Neural progenitor cell (in vitro differentiated cells): ENCODE data around the gene AK1. TPM values are rescaled to one million over a fixed set of nuclear protein-coding genes. Genes with fewer than 3 reads are reported as not detected.

ENCODE experiments used
- DNase-seq: peaks from one replicate; pipeline ENCODE4 v3.0.0-alpha.2; 2016; ENCODE audit warnings: low spot score
- H2AFZ ChIP-seq: fragments of 200-600 bp; sonication (generic); replicated peaks from 2 replicates; pipeline ENCODE4 v1.6.1; 2016; ENCODE audit warnings: antibody characterized with exemption
- H3F3A ChIP-seq: fragments of 200-600 bp; sonication (generic); 2 replicates; pipeline ENCODE4 v1.6.1; 2016; ENCODE audit warnings: antibody characterized with exemption, low read depth
- H3K27ac ChIP-seq: fragments of 200-600 bp; sonication (generic); 2 replicates; pipeline ENCODE4 v1.5.1; 2016; ENCODE audit warnings: mild to moderate bottlenecking
- H3K27me3 ChIP-seq: fragments of 200-600 bp; sonication (generic); 2 replicates; pipeline ENCODE4 v1.6.1; 2016; ENCODE audit warnings: mild to moderate bottlenecking, moderate library complexity
- H3K36me3 ChIP-seq: fragments of 200-600 bp; sonication (generic); 2 replicates; pipeline ENCODE4 v1.5.1; 2016
- H3K4me1 ChIP-seq: fragments of 200-600 bp; sonication (generic); 2 replicates; pipeline ENCODE4 v1.6.1; 2016; ENCODE audit warnings: mixed run types
- H3K4me2 ChIP-seq: fragments of 200-600 bp; sonication (generic); 2 replicates; pipeline ENCODE4 v1.6.1; 2016
- H3K4me3 ChIP-seq: fragments of 200-600 bp; sonication (generic); 2 replicates; pipeline ENCODE4 v1.5.1; 2016
- H3K79me2 ChIP-seq: fragments of 200-600 bp; sonication (generic); 2 replicates; pipeline ENCODE4 v1.6.1; 2016; ENCODE audit warnings: low read depth
- H3K9ac ChIP-seq: fragments of 200-600 bp; sonication (generic); 2 replicates; pipeline ENCODE4 v1.6.1; 2016
- H3K9me3 ChIP-seq: fragments of 200-600 bp; sonication (generic); 2 replicates; pipeline ENCODE4 v1.5.1; 2016; ENCODE audit warnings: low read depth
- H4K20me1 ChIP-seq: fragments of 200-600 bp; sonication (generic); 2 replicates; pipeline ENCODE4 v1.6.1; 2016; ENCODE audit warnings: low read depth
- H3K27ac Mint-ChIP-seq: 3 replicates; pipeline ENCODE4 v1.8.0; 2021; ENCODE audit warnings: mixed read lengths
- H3K27me3 Mint-ChIP-seq: 2 replicates; pipeline ENCODE4 v1.8.0; 2022; ENCODE audit warnings: low read depth, mild to moderate bottlenecking, inconsistent platforms, moderate library complexity, mixed read lengths; ENCODE audit not compliant: insufficient read depth
- H3K36me3 Mint-ChIP-seq: 3 replicates; pipeline ENCODE4 v1.8.0; 2021; ENCODE audit warnings: mixed read lengths
- H3K4me1 Mint-ChIP-seq: 3 replicates; pipeline ENCODE4 v1.8.0; 2021; ENCODE audit warnings: mixed read lengths
- H3K4me3 Mint-ChIP-seq: 3 replicates; pipeline ENCODE4 v1.8.0; 2021; ENCODE audit warnings: mild to moderate bottlenecking, moderate library complexity, mixed read lengths
- H3K9me3 Mint-ChIP-seq: 3 replicates; pipeline ENCODE4 v1.8.0; 2020; ENCODE audit warnings: mixed read lengths
- EZH2 ChIP-seq: fragments of 200-600 bp; sonication (generic); IDR thresholded peaks from 2 replicates; pipeline ENCODE4 v1.6.1; 2017; ENCODE audit warnings: antibody characterized with exemption, mild to moderate bottlenecking, moderate library complexity
- EZH2phosphoT487 ChIP-seq: fragments of 200-600 bp; sonication (generic); IDR thresholded peaks from 2 replicates; pipeline ENCODE4 v1.6.1; 2017; ENCODE audit warnings: antibody characterized with exemption
- total RNA-seq: library from RNA; depleted of rRNA; stranded (reverse); fragments of >200 nt; gene quantifications from 2 replicates; pipeline ENCODE4 v1.2.3, GENCODE V29; 2015; ENCODE audit warnings: low replicate concordance
- TF ChIP-seq, protein P1 (sequence below): fragments of 200-600 bp; sonication (generic); IDR thresholded peaks from 2 replicates; pipeline ENCODE4 v1.5.1; 2017; ENCODE audit warnings: antibody characterized with exemption, mild to moderate bottlenecking

Gene AK1
- total RNA-seq, 1 donor from 2014 or later = 25.6 TPM

DNA sequence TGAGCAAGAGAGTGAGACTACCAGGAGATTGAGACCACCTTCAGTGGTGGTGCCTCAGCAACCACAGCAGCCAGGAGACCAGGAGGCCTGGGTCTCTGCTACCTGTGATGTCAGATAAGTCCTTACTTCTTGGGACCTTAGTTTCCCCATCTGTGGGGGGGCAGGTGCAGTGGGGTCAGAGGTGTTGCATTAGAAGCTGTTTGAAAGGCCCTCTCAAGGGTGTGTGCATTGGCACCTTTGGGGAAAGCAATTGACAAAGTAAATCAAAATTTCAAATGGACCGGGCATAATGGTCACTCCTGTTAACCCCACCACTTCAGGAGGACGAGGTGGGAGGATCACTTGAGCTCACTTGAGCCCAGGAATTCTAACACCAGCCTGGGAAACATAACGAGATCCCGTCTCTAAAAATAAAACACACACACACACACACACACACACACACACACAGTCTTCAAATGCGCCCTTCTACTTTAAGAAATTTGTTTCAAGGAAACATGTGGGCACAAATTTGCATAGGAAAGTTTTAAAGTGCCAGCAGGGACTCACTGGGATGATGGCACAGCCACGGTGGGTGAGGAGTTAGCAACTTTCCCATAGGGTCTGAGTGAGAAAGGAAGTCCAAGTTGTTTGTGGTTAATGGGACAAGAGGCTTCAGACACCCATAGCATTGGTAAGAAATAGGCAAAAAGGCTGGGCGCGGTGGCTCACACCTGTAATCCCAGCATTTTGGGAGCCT is 1.3 kb upstream of the AK1 start:
- no peak overlapping the region for H3K27ac ChIP-seq
- no peak overlapping the region for H3K9ac ChIP-seq
- H3F3A ChIP-seq = peaks cover 21% of the 10 kb centered on the region
- H3K4me1 ChIP-seq = peaks cover 19% of the 10 kb centered on the region
- H2AFZ ChIP-seq = no peak overlapping the region
- peak overlapping the region; percentile 79 for H3K4me2 ChIP-seq
- no peaks in the 10 kb centered on the region for H3K36me3 ChIP-seq
- H3K27me3 Mint-ChIP-seq = peaks cover 10% of the 10 kb centered on the region
- H3K9me3 ChIP-seq = no peaks in the 10 kb centered on the region
- no peaks in the 10 kb centered on the region for H3K27me3 ChIP-seq
- peak overlapping the region; percentile 18 for H3K27ac Mint-ChIP-seq
- H4K20me1 ChIP-seq = no peaks in the 10 kb centered on the region
- no peak overlapping the region for H3K4me3 ChIP-seq
- no peaks in the 10 kb centered on the region for H3K9me3 Mint-ChIP-seq
- H3K79me2 ChIP-seq = no peaks in the 10 kb centered on the region
- H3K4me1 Mint-ChIP-seq = peaks cover 37% of the 10 kb centered on the region
- H3K36me3 Mint-ChIP-seq = no peaks in the 10 kb centered on the region
- no peak for DNase-seq
- H3K4me3 Mint-ChIP-seq = peak overlapping the region; percentile 79
- TF ChIP-seq EZH2phosphoT487 = no peak
- no peak for TF ChIP-seq EZH2
- TF ChIP-seq, protein P1, sequence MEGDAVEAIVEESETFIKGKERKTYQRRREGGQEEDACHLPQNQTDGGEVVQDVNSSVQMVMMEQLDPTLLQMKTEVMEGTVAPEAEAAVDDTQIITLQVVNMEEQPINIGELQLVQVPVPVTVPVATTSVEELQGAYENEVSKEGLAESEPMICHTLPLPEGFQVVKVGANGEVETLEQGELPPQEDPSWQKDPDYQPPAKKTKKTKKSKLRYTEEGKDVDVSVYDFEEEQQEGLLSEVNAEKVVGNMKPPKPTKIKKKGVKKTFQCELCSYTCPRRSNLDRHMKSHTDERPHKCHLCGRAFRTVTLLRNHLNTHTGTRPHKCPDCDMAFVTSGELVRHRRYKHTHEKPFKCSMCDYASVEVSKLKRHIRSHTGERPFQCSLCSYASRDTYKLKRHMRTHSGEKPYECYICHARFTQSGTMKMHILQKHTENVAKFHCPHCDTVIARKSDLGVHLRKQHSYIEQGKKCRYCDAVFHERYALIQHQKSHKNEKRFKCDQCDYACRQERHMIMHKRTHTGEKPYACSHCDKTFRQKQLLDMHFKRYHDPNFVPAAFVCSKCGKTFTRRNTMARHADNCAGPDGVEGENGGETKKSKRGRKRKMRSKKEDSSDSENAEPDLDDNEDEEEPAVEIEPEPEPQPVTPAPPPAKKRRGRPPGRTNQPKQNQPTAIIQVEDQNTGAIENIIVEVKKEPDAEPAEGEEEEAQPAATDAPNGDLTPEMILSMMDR = no peak

GRCh38 chr9:127878001-127878651 is 651 bp upstream of the AK1 start:
- peak overlapping the region; percentile 79 for H3K4me2 ChIP-seq
- Mint-ChIP-seq H3K36me3 (no peaks in the 10 kb centered on the region), H3K27me3 (peaks cover 10% of the 10 kb centered on the region), H3K27ac (peak overlapping the region; percentile 18), H3K4me3 (peak overlapping the region; percentile 79), H3K9me3 (no peaks in the 10 kb centered on the region), H3K4me1 (peaks cover 40% of the 10 kb centered on the region)
- H3K9me3 ChIP-seq = no peaks in the 10 kb centered on the region
- DNase-seq = peak; percentile 84
- peaks cover 19% of the 10 kb centered on the region for H3K4me1 ChIP-seq
- H3F3A ChIP-seq = peaks cover 21% of the 10 kb centered on the region
- peak overlapping the region; percentile 41 for H3K4me3 ChIP-seq
- H2AFZ ChIP-seq = peak overlapping the region; percentile 86
- no peak for TF ChIP-seq EZH2
- H3K27me3 ChIP-seq = no peaks in the 10 kb centered on the region
- no peak overlapping the region for H3K9ac ChIP-seq
- H3K79me2 ChIP-seq = no peaks in the 10 kb centered on the region
- H3K27ac ChIP-seq = no peak overlapping the region
- no peaks in the 10 kb centered on the region for H3K36me3 ChIP-seq
- H4K20me1 ChIP-seq = no peaks in the 10 kb centered on the region

- no peak for DNase-seq
Measured at GRCh38 chr9:127876764-127877562, 512 bp downstream of the AK1 start.

More at GRCh38 chr9:127876764-127877562, 512 bp downstream of the AK1 start:
- Mint-ChIP-seq H3K27me3 (peaks cover 10% of the 10 kb centered on the region), H3K9me3 (no peaks in the 10 kb centered on the region), H3K27ac (peak overlapping the region; percentile 60), H3K36me3 (no peaks in the 10 kb centered on the region), H3K4me3 (peak overlapping the region; percentile 83), H3K4me1 (peaks cover 51% of the 10 kb centered on the region)
- Histone ChIP-seq H3K4me2 (peak overlapping the region; percentile 79), H3K4me3 (peak overlapping the region; percentile 41), H3K9me3 (no peaks in the 10 kb centered on the region), H2AFZ (peak overlapping the region; percentile 86), H3K36me3 (no peaks in the 10 kb centered on the region), H3K27ac (no peak overlapping the region), H3K9ac (no peak overlapping the region), H3K4me1 (peaks cover 19% of the 10 kb centered on the region), H4K20me1 (no peaks in the 10 kb centered on the region), H3K79me2 (no peaks in the 10 kb centered on the region), H3K27me3 (no peaks in the 10 kb centered on the region), H3F3A (peaks cover 15% of the 10 kb centered on the region)
- TF ChIP-seq EZH2 = no peak
- TF ChIP-seq, protein P1 = no peak
- TF ChIP-seq EZH2phosphoT487 = no peak
